OCI-LY7 (cell line): ENCODE measurements around the gene ABHD18.

Experiments
- EZH2phosphoT487 ChIP-seq: fragments of 200-600 bp; sonication (generic); IDR thresholded peaks from 2 replicates; pipeline ENCODE4 v1.6.1; 2018; ENCODE audit warnings: low read depth, borderline replicate concordance, mild to moderate bottlenecking, mixed run types, antibody characterized with exemption, low read length, moderate library complexity, mixed read lengths
- TF ChIP-seq, protein P1 (sequence below): fragments of 200-600 bp; sonication (generic); conservative IDR thresholded peaks from 2 replicates; pipeline ENCODE4 v1.5.1; 2014; ENCODE audit warnings: mild to moderate bottlenecking, antibody characterized with exemption, low read length, moderate library complexity, mixed read lengths

DNA sequence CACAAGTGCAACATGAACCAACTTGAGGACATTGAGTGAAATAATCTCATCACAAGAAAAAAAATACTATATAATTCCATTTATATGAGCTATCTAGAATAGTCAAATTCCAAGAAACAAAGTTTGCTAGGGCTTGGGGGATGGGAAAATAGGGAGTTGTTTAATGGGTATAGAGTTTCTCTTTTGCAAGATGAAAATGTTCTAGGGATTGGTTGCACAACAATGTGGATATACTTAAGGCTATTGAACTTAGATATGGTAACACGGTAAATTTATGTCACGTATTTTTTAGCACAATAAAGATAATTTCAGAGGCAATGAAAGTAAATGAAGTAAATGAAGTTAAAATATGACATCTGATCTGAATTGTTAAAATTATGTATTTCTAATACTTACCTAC is 8.1 kb upstream of the ABHD18 start:
- TF ChIP-seq, protein P1, sequence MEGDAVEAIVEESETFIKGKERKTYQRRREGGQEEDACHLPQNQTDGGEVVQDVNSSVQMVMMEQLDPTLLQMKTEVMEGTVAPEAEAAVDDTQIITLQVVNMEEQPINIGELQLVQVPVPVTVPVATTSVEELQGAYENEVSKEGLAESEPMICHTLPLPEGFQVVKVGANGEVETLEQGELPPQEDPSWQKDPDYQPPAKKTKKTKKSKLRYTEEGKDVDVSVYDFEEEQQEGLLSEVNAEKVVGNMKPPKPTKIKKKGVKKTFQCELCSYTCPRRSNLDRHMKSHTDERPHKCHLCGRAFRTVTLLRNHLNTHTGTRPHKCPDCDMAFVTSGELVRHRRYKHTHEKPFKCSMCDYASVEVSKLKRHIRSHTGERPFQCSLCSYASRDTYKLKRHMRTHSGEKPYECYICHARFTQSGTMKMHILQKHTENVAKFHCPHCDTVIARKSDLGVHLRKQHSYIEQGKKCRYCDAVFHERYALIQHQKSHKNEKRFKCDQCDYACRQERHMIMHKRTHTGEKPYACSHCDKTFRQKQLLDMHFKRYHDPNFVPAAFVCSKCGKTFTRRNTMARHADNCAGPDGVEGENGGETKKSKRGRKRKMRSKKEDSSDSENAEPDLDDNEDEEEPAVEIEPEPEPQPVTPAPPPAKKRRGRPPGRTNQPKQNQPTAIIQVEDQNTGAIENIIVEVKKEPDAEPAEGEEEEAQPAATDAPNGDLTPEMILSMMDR, result no peak
- no peak for TF ChIP-seq EZH2phosphoT487
